ENCODE results near the gene CEMIP. TPM values are rescaled to one million over a fixed set of nuclear protein-coding genes. Genes with fewer than 3 reads are reported as not detected.

CEMIP gene
- polyA plus RNA-seq, 2 of the 4 experiments (the other 2 are of a cell fraction): 0.54 to 0.84 TPM

- Histone ChIP-seq H3K4me2 (no peak overlapping the region), H3K9me3 (peaks cover 2% of the 10 kb centered on the region; the same call in 2 of the 3 replicates), H3K4me1 (peaks cover 18% of the 10 kb centered on the region), H3K27ac (no peak overlapping the region), H3K4me3 (no peak overlapping the region)
- FAIRE-seq (no peak), ATAC-seq (no peak), DNase-seq (ENCODE audit: low read depth in 1 of 2, low spot score in 1 of 2) (no peak)
- TF ChIP-seq GATA3 (IDR thresholded peaks at IDR 0.05; ENCODE audit: borderline replicate concordance) (no peak), POLR2AphosphoS2 (conservative IDR thresholded peaks at IDR 0.05; ENCODE audit: low read length) (no peak), ATOH8 (CRISPR knock-in tag; IDR thresholded peaks at IDR 0.05; ENCODE audit: low read depth) (no peak), CTCF (IDR thresholded peaks at IDR 0.05) (no peak), EP300 (IDR thresholded peaks at IDR 0.05) (no peak), E2F6 (IDR thresholded peaks at IDR 0.05; ENCODE audit: borderline replicate concordance, low read depth) (no peak), NPAS2 (CRISPR knock-in tag; IDR thresholded peaks at IDR 0.05; ENCODE audit: borderline replicate concordance) (no peak), HEYL (CRISPR knock-in tag; IDR thresholded peaks at IDR 0.05) (no peak), CBX8 (IDR thresholded peaks at IDR 0.05) (no peak), EHF (CRISPR knock-in tag; IDR thresholded peaks at IDR 0.05) (no peak), KDM1A (IDR thresholded peaks at IDR 0.05; ENCODE audit: low read depth) (no peak), USF2 (IDR thresholded peaks at IDR 0.05) (no peak), TP53 (CRISPR knock-in tag; IDR thresholded peaks at IDR 0.05) (no peak), ZFP36 (IDR thresholded peaks at IDR 0.05; ENCODE audit: borderline replicate concordance, partially characterized antibody) (no peak), JUN (IDR thresholded peaks at IDR 0.05) (no peak)
- CTCF ChIA-PET: interaction anchor here (0.5 to 2.1 kb wide), 7 partner anchors 21 to 653 kb away, joined by 3 to 8 read pairs (median 3); partner anchors contain the start of gene CEMIP
- POLR2A ChIA-PET: no interaction called here
Observed at GRCh38 chr15:80891006-80891405, 111.8 kb downstream of the CEMIP start.

- POLR2A ChIA-PET: no interaction called here
- TF ChIP-seq RAD21 (conservative IDR thresholded peaks at IDR 0.05 in 1 of 2, IDR thresholded peaks at IDR 0.05 in 1 of 2) (no peak), ZFP36 (IDR thresholded peaks at IDR 0.05; ENCODE audit: borderline replicate concordance, partially characterized antibody) (no peak), HDAC2 (IDR thresholded peaks at IDR 0.05) (no peak), EHF (CRISPR knock-in tag; IDR thresholded peaks at IDR 0.05) (no peak), HOXB5 (CRISPR knock-in tag; IDR thresholded peaks at IDR 0.05) (no peak), CHD4 (IDR thresholded peaks at IDR 0.05; ENCODE audit: borderline replicate concordance) (no peak), ZSCAN20 (CRISPR knock-in tag; IDR thresholded peaks at IDR 0.05) (no peak), FOSB (CRISPR knock-in tag; IDR thresholded peaks at IDR 0.05) (no peak), CEBPB (IDR thresholded peaks at IDR 0.05) (no peak), HEYL (CRISPR knock-in tag; IDR thresholded peaks at IDR 0.05) (no peak), CBX2 (IDR thresholded peaks at IDR 0.05; ENCODE audit: borderline replicate concordance, low read depth) (no peak), HES2 (IDR thresholded peaks at IDR 0.05) (no peak), HMGXB4 (CRISPR knock-in tag; IDR thresholded peaks at IDR 0.05; ENCODE audit: borderline replicate concordance) (no peak)
- no peak for FAIRE-seq
- Histone ChIP-seq H3K4me1 (peaks cover 5% of the 10 kb centered on the region), H3K27ac (no peak overlapping the region), H3K4me3 (no peak overlapping the region), H3K4me2 (no peak overlapping the region), H3K9me3 (peaks cover 6% of the 10 kb centered on the region; the same call in 2 of the 3 replicates)
- CTCF ChIA-PET: interaction anchor here (0.6 to 2.1 kb wide), 3 partner anchors 60 to 326 kb away, joined by 3 to 8 read pairs (median 3); partner anchors contain the start of gene CEMIP
- DNase-seq (ENCODE audit: low read depth in 1 of 2, low spot score in 1 of 2): no peak
- 55% methylated on average over 5 of the region's 5 CpGs for WGBS (ENCODE audit: missing lambda C conversion rate)
- ATAC-seq: no peak
Observed at GRCh38 chr15:80892414-80892813, 113.2 kb downstream of the CEMIP start.
